Measurements from ENCODE around the gene POLQ.
"Not testable (repeated sequence)": the region's sequence is repeated elsewhere in the genome, so short reads cannot be mapped to it uniquely, and the experiment has no call there.

The POLQ gene

GRCh38 chr3:121505256-121505655 is 40.5 kb downstream of the POLQ start:
- FAIRE-seq: no peak

DNA sequence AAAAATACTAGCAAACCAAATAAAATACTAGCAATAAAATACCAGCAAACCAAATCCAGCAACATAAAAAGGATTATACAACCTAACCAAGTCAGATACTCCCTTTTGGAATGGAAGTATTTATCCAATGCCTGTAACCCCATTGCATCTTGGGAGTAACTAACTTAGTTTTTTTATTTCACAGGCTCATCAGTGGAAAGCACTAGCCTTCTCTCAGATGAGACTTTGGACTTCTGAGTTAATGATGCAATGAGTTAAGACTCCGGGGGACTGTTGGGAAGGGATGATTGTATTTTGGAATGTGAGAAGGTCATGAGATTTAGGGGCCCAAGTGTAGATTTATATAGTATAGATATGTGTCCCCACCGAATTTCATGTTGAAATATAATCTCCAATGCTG is 41.2 kb downstream of the POLQ start:
- FAIRE-seq: no peak

- no peak for FAIRE-seq
Measured at GRCh38 chr3:121496786-121497185, 49.0 kb downstream of the POLQ start.

- FAIRE-seq: no peak
Measured at GRCh38 chr3:121493431-121493830, 52.4 kb downstream of the POLQ start.

- FAIRE-seq: no peak
Measured at GRCh38 chr3:121491683-121492320, 54.0 kb downstream of the POLQ start.

GRCh38 chr3:121490161-121490560 is 55.6 kb downstream of the POLQ start:
- no peak for FAIRE-seq

DNA sequence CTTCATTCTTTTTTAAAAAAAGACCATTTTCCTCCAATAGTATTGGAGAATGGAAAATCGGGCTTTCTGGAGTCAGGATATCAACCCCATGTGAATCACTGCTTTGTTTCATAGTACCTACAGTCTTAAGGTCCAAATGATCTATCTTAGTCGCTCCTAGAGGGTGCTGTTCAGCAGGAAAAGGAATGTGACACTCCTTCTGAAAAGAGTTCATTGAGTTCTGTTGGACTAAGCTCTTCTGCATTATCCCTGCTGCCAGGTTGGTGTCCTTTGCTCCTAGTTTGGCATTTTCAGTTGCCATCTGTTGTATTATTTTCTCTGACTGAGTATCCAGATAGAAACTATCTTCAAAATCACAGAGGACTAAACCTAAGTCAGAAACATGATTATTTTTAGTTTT is 57.2 kb downstream of the POLQ start:
- FAIRE-seq: no peak

GRCh38 chr3:121483290-121483689 is 62.5 kb downstream of the POLQ start:
- FAIRE-seq: no peak

DNA sequence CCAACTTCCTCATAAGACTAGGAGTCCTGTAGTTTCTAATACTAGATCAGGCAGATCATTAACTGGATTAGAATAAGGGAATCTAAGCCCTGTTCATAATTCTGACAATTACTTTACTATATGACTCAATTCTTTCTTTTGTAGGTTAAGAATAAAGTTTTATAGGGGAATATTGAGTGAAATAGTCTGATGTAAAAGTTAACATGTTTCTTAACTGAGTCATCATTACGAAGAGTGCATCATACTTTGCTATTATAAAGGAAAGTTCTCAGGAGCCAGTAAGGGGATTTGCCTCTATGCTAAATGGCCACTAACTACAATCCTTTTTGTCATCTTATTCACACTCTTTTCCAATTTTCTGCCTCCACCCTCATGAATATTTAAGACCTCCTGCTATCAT is 63.1 kb downstream of the POLQ start:
- no peak for FAIRE-seq

DNA sequence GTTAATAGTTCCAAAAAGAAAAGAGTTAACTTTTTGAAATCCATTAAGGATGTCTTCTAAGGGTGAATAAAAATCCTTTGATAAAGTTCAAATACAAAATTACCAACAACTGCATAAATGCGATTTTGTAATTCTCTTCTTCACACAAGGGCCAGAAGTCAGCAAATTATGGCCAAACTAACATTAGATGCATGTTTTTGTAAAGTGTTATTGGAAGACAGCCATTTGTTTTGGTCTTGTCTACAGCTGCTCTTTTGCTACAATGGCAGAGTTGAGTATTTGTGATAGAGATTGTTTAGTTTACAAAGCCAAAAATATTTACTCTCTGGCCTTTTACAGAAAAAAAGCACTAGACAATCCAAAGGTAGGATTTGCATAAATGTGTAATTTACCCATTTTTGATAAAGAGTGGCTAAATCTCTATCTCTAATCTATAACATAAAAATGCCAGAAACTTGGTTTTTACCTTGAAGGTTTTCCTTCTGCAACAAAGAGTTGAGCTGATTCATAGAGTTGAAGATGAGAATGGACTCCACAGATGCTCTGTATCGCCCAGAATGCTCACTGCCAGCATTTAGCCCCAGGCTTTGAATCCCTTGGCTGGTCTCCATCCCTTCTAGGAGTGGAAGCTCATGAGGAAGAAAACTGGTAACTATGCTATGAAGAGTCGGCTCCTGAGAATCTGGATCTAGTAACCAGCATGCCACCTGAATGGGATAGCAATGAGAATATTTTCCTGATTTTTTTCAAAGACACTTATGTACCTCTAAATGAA is 64.5 kb downstream of the POLQ start:
- FAIRE-seq: no peak

DNA sequence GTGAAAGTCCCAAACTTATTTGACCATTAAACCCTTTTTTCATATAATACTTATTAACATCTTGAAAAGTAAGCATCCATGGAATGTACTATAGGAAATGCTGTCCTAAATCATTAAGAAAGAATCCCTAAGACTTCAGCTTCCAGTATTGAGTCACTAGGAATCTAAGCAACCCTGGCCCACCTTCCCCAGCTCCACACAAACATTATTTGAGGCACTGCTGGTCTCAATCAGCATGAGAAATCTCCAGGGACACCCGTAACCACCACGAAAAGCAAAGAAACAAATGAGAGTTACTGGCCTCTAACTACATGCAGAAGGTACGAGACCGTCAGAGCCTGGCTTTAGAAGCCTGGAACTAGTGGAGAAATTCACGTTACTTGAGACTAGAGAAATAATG is 68.2 kb downstream of the POLQ start:
- no peak for FAIRE-seq

- no peak for FAIRE-seq
Measured at GRCh38 chr3:121473001-121473400, 72.8 kb downstream of the POLQ start.

- no peak for FAIRE-seq
Measured at GRCh38 chr3:121467085-121467484, 78.7 kb downstream of the POLQ start.

DNA sequence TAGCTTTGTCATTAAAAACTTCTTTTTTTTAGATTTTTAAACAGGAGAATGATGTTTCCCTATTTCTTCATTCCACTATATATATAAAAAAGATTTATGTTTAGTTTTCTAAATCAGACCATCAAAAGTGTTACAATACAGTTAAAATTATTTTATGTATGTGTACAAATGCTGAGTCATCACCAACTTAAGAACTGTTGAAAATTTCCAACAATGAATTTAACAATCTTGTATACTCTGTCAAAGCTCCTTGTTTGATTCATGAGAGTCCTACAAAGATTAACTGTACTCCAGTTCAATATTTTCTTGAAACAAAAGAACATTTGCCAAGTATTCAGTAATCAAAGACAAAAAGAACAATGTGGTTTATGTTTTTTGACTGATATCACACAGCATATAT is 82.0 kb downstream of the POLQ start:
- no peak for FAIRE-seq

DNA sequence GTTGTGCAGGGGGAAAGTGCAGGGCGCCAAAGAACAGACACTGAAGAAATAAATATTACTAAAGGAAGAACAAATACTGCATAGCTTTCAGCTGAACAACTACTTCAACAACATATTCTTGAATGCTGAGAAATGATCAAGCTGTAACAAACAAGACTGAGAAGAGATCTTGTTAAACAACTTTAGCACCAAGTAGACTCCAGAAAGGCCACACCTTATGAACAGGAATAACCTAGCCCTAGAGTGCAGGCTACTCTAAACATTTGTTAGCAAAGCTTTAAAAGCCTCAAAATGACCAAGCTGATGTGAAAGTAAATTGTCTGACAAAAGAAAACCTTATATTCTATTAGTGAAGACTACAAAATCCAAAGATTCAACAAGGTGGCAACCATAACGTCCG is 83.2 kb downstream of the POLQ start:
- no peak for FAIRE-seq

DNA sequence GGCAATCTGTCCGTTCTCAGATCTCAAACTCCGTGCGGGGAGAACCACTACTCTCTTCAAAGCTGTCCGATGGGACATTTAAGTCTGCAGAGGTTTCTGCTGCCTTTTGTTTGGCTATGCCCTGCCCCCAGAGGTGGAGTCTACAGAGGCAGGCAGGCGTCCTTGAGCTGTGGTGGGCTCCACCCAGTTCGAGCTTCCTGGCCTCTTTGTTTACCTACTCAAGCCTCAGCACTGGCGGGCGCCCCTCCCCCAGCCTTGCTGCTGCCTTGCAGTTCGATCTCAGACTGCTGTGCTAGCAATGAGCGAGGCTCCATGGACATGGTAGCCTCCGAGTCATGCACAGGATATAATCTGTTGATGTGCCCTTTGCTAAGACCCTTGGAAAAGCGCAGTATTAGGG is 94.0 kb downstream of the POLQ start:
- not testable (repeated sequence) for FAIRE-seq

DNA sequence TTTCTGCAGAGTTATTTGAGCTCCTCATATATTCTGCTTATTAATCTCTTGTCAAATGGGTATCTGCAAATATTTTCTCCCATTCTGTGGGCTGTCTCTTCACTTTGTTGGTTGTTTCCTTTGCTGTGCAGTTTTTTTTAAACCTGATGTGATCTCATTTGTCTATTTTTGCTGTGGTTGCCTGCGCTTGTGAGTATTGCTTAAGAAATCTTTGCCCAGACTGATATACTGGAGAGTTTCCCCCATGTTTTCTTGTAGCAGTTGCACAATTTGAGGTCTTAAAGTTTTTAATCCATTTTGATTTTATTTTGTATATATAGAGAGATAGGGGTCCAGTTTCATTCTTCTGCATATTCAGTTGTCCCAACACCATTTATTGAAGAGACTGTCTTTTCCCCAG is 102.3 kb downstream of the POLQ start:
- no peak for FAIRE-seq

DNA sequence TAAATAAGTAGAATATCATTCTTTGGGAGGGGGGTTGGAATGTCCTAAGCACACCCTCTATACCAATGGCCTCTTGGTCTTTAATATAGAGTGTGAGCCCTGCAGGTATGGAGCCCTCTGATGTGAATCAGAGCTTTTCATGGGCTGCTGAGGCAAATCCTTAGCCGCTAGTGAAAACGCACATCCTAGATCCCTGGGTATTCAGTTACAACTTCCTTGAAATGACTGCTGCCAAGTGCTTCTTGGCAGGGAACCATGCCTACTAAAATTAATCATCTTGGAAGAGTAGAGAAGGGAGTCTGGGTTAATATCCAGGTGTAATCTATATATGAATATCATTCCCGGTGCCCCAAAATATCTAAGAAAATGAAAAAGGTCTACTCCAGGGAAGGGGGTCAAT is 109.1 kb downstream of the POLQ start:
- FAIRE-seq: no peak

GRCh38 chr3:121436074-121436473 is 109.7 kb downstream of the POLQ start:
- FAIRE-seq: no peak

DNA sequence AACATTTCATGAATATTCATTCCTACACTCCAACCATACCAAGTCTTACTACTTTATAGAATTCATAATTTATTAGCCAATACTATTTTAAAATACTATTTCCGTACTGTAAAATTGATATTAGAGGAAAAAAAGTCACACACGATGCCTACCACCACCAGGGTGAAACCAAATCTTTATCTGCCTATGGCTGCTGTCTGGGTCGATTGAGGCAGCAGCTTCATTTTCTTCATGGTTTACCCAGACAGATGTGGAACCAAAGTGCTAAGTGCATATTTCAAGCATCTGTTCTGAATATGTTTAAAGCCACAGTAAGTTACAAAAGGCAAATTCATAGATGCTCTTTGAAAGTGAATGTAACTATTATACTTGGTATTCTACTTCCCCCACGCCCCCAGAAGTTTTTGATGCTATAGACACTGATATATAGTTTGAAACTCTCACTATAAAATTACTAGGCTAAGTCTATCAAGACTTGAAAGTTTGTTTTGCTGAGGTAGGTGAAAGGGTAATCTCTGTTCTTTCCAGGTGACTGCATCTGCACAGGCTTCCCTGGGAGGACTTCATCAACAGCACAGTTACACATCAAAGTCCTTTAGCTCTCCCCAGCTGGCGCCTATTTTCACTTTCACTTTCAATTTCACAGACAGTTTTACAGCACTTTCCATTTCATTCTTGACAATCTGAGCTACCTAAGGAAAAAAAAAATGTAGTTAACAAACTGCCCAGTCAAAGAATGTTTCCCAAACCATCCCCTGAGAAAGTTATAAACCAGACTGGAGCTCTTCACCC is 113.9 kb downstream of the POLQ start:
- FAIRE-seq: no peak

DNA sequence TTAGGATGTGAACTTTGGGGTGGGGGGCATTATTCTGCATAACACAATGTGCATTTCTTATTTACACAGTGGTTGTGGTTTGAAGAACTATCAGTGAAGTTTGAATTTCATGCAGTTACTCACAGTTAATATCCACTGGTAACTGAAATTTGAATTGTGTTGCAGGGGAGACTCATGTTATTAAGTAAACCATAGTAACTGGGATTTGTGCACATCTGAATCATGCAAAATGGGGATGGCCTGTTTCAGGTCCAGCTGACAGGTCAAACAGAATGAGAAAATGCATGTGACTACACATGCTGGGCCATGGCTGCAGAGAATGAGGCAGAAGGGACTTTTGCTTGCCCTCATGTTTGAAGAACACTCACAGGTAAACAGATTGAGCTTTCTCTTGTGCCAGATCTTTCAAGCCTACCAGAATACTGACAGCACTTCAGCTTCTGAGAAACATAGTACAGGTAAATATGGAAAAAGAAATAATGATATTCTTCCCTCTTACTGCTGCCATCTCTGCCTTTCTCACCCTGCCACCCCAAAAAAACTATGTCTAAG is 115.0 kb downstream of the POLQ start:
- no peak for FAIRE-seq

DNA sequence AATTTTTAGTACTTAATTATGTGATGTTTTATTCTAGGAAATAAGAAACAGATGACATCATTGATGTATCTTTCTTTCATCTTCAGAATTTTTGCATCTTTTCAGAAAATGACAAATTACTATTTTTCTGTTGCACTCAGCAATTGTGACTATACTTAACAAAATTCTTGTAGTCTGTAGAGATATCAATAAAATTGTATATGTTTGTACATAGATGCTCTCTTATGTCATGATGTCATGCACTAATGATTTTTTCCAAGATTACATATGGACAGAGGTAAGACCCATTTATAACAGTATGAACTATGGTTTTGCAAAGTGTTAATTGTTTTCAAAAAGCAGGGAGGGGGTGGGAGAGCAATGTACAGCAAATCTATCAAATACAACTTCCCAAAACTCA is 121.2 kb downstream of the POLQ start:
- FAIRE-seq: no peak

- no peak for FAIRE-seq
Measured at GRCh38 chr3:121418182-121418581, 127.6 kb downstream of the POLQ start.

- FAIRE-seq: no peak
Measured at GRCh38 chr3:121414924-121415323, 130.9 kb downstream of the POLQ start.

Data from TTC549 (cell line).